NCI-H2227 (cell line): ENCODE results near the gene ADAMTS2.

Experiments
- DNase-seq: peaks from one replicate; lab custom pipeline; 2025; ENCODE audit not compliant: unreplicated experiment; lab: John Stamatoyannopoulos, UW

ADAMTS2 gene

DNA sequence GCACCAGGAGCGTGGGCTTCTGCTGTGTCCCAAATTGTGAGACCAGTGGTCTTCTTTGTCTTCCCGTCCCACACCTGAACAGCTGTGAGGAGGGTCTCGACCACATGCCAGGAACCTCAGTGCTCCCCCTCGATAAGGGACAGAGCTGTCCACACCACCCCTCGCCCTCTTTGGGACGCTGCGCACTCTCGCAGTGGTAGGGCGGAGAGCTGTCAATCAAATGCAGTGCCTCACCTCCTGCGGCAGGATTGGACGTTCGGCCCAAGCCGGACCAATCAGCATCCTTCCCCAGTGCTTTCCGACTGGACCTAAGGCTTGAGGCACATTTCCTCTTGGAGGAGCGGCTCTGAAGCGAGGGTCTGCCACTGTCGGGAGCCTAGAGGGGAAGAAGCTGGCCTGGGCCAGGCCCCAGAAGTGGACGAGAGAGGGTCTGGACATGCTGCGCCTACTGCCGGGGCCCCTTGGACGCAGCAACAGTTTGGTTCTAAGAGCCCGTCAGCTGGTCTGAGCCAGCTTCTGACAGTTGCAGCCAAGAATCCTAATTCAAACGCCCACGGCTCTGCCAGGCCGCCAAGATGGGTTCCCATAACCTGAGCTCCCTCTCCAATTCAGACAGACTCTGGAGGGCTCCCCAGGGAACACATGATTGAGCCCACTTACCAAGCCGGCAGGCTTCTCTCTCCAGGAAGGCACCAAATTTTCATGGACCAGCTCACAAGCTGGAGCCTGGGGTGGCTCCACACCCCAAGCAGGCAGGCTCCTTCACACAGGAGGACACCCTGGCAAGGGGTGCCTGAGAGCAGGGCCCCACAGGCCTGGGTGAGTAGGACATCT is 28.1 kb upstream of the ADAMTS2 start:
- no peak for DNase-seq

DNA sequence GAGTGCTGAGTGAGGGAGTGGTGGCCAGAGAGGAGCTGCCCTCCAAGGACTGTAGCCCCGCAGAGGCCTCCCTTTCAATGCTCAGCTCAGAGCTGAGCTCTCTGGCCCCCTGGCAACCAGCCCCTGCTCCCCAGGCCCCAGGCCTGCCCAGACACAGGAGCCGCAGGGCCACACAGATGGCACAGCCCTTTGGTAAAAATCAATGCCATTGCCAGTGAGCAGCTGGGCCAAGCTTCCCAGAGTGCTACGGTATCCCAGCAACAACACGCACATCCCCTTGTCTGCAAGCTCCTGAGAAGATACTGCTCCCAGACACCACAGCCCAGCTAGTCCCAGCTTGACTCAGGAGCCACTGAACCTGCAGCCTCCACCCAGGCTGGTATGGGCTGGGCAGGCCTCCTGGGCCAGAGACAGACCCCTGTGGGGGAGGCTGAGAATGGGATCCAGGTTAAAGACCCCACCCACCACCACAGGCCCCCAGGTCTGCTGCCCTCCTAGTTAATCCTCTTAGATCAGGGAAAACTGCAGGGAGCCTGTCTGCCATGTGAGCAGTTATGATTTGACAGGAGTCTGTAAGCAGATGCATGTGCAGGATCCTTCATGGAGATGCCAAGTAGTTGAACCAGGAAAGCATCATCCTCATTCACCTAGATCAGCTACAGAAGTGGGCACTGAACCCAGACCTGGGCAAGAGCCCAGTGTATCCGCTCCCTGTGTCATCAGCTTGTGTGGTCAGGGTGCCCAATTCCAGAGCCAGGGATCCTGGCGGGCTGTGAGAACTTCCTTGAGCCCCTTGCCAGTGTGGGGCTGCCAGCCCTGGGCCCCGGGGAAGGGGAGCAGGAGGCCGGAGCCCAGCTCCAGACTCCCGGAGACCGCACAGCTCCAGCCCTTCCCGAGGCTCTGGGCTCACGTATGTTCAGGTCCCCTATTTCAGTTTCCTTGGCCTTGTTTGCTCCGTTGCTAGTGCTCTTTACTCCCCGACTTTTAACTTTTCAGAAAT is 26.7 kb upstream of the ADAMTS2 start:
- no peak for DNase-seq

DNA sequence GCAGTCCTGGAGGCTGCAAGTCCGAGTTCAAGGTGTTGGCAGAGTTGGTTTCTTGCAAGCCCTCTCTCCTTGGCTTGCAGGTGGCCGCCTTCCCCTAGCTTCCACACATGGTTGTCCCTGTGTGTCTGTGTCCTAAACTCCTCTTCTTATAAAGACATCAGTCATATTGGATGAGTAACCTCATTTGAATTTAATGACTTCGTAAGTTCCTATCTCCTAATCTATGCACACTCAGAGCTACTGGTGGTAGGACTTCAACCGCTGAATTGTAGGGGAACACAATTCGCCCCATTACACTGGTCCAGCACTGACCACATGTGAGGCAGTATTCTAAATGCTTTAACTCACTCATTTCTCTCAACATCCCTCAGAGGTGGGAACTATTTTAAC is 25.9 kb upstream of the ADAMTS2 start:
- DNase-seq: no peak

DNA sequence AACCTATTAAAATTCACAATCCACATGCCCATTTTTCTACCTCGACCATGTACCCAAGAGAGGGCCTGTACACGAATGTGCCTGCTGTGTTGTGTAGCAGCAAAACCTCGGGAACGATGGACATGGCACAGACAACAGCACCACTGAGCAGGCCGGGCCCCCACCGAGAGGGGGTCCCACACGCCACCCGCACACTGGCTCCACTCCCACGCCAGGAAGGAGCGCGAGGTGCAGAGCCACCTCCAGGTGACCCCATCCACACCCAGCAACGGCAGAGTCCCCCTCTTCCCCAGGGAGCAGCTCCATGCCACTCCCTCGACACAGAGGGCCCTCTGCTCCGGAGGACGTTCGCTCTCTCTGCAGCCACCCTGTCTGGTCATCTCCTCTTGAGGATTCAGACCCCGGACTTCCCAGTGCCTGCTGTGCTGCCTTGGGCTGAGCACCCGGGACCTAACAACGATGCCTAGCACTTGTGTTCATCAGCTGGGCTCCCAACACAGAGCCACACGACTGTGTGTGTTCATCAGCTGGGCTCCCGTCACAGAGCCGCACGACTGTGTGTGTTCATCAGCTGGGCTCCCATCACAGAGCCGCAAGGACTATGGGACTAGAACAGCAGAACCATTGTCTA is 25.3 kb upstream of the ADAMTS2 start:
- DNase-seq: no peak

DNA sequence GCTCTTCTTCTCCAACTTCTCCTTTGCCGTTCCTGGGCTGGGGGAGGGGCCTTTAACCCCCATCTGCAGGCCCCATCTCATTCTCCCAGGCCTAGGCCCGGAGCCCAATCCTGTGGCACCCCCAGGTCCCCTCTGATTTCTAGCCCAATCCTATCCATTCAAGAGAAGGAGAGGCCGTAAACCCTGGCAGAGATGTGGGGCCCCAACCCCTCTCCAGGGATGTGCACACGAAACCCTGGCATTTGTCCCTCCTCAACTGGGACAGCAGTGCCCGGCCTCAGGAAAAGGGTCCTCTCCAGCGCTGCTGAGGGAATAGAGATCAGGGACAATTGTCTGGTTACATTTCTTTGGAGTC is 24.2 kb upstream of the ADAMTS2 start:
- DNase-seq: no peak

GRCh38 chr5:179368806-179369529 is 23.7 kb upstream of the ADAMTS2 start:
- DNase-seq: no peak

- DNase-seq: no peak
Measured at GRCh38 chr5:179368126-179368805, 23.0 kb upstream of the ADAMTS2 start.

GRCh38 chr5:179367491-179367890 is 22.2 kb upstream of the ADAMTS2 start:
- no peak for DNase-seq

- DNase-seq: no peak
Measured at GRCh38 chr5:179362355-179362754, 17.1 kb upstream of the ADAMTS2 start.

DNA sequence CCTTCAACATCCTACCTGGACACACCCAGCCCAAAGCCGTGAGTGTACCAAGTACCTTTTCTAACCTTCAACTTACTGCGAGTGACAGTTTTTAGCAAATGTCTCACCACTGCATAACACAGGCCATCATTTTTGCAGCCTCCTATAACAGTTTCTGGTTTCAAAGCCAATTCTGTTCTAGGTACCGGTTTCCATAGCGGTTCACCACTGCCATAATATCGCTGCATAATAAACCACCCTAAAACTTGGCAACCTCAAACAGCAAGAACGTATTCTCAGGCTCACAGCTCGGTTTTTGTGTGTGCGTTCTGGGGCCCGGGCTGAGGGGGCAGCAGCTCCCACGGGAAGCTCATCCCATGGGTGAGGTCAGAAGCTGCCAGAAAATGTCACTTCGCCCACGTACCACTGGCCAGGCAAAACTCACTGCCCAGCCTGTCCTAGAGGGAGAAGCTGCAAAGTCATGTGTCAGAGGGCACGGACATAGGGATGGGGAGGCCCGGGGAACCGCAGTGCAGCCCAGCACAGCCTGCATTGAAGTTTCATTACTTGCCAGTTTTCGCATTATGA is 15.9 kb upstream of the ADAMTS2 start:
- DNase-seq: no peak

GRCh38 chr5:179357031-179357430 is 11.8 kb upstream of the ADAMTS2 start:
- DNase-seq: no peak

DNA sequence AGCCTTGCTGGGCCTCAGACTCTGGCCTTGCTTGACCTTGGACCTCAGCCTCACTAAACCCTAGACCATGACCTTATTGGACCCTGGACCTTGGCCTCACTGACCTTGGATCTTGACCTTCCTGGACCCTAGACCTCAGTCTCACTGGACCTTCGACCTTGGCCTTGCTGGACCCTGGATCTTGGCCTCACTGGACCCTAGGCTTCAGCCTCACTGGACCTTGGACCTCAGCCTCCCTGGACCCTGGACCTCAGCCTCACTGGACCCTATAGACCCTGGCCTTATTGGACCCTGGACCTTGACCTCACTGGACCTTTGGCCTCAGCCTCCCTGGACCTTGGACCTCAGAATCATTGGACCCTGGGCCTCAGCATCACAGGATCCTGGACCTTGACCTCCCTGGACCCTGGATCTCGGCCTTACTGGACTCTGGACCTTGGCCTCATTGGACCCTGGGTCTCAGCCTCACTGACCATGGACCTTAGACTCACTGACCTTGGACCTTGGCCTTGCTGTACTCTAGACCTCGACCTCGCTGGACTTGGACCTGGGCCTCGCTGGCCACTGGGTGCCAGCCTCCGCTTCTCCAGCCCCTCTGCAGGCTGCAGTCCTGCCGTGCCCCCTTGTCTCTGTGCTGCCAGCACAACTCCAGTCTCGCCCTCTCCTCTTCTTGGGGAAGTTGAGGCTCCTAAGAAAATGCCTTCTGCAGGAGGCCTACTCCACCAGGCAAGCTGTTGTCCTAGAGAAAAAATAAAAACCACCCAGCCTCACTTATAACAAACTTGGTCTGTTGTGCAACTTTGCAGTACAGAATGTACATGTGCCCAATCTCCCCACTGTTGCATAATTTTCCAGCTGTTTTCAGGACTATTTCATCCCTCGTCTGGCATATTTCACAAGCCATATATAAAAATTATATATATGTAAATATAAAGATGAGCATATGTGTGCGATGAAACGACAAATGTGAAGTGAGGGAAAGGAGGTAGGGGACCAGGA is 11.0 kb upstream of the ADAMTS2 start:
- no peak for DNase-seq

GRCh38 chr5:179354305-179354882 is 9.1 kb upstream of the ADAMTS2 start:
- DNase-seq: no peak

GRCh38 chr5:179348843-179349242 is 3.6 kb upstream of the ADAMTS2 start:
- no peak for DNase-seq

GRCh38 chr5:179348011-179348530 is 2.8 kb upstream of the ADAMTS2 start:
- DNase-seq: no peak

- DNase-seq: no peak
Measured at GRCh38 chr5:179347581-179347980, 2.3 kb upstream of the ADAMTS2 start.

- no peak for DNase-seq
Measured at GRCh38 chr5:179346875-179347274, 1.6 kb upstream of the ADAMTS2 start.

DNA sequence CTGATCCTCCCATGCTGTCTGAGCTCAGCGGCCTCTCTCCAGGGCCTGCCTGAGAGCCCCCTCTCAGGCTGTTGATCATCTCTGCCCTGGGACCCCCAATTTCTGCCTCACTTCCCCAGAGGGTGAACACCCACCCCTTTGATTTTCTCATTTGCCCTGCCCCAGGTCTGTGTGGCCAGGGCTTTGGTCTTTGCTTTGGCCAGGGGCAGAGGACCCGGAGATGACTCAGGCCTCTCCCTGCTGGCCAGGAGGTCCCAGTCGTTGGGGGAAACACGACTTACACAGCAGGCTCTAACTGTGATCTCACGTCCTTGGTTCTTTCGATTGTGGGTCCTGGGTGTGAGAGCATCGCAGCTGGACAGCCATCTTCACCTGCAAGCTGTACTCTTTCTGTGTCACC is 1.1 kb upstream of the ADAMTS2 start:
- no peak for DNase-seq

- DNase-seq: no peak
Measured at GRCh38 chr5:179345183-179345432, 153 bp downstream of the ADAMTS2 start.
